ENCODE measurements around the gene CLEC10A. TPM values are rescaled to one million over a fixed set of nuclear protein-coding genes. Genes with fewer than 3 reads are reported as not detected.
"Not testable (repeated sequence)": the region's sequence is repeated elsewhere in the genome, so short reads cannot be mapped to it uniquely, and the experiment has no call there.

Gene CLEC10A
- total and polyA plus RNA-seq, 11 donors = 1.5 to 30.1 (median 2.7) TPM

- Histone ChIP-seq H3K27me3 (peaks cover 0 to 7% (median 0%) of the 10 kb centered on the region in 9 donors), H3K27ac (no peak overlapping the region), H3K36me3 (no peaks in the 10 kb centered on the region), H3K9me3 (no peaks in the 10 kb centered on the region), H3K4me1 (no peaks in the 10 kb centered on the region), H3K4me3 (no peak overlapping the region)
- ATAC-seq (no peak), DNase-seq (no peak)
- intact Hi-C loops (cut with DNase I) = no loop called here
- no peak for TF ChIP-seq CTCF (IDR thresholded peaks at IDR 0.05)
- no peak for TF ChIP-seq POLR2A (IDR thresholded peaks at IDR 0.05)
- WGBS, 4 donors = 93 to 97% (median 95%) methylated on average over 4 of the region's 4 CpGs
Observed at GRCh38 chr17:7056386-7056785, 23.7 kb downstream of the CLEC10A start.

GRCh38 chr17:7050583-7050982 is 29.5 kb downstream of the CLEC10A start:
- ATAC-seq = not testable (repeated sequence)
- intact Hi-C loops (cut with DNase I) = loop anchor here in 5 of 10 donors (2.0 to 5.0 kb wide), 3 partner anchors 126 to 297 kb away; partner anchors contain the start of gene ASGR1 (in 2 of the 5)

GRCh38 chr17:7048968-7049367 is 31.1 kb downstream of the CLEC10A start:
- WGBS, 4 donors = 69 to 76% (median 74%) methylated on average over 6 of the region's 6 CpGs
- TF ChIP-seq POLR2A (IDR thresholded peaks at IDR 0.05) (no peak), CTCF (IDR thresholded peaks at IDR 0.05) (no peak)
- H3K9me3 ChIP-seq = no peaks in the 10 kb centered on the region

More at GRCh38 chr17:7050583-7050982, 29.5 kb downstream of the CLEC10A start:
- not testable (repeated sequence) for H3K9me3 ChIP-seq, H3K36me3 ChIP-seq, H3K27ac ChIP-seq, H3K4me3 ChIP-seq, DNase-seq
- WGBS, 4 donors = 81 to 84% (median 83%) methylated on average over 9 of the region's 9 CpGs
- H3K27me3 ChIP-seq = peaks cover 0 to 17% (median 0%) of the 10 kb centered on the region in 9 donors
- peaks cover 0 to 17% (median 11%) of the 10 kb centered on the region in 12 donors for H3K4me1 ChIP-seq

GRCh38 chr17:7047566-7047965 is 32.5 kb downstream of the CLEC10A start:
- 88 to 90% (median 89%) methylated on average over 6 of the region's 6 CpGs for WGBS, 4 donors
- Histone ChIP-seq H3K27ac (peak overlapping the region in 1 of 12 donors; percentile 68), H3K27me3 (peaks cover 0 to 36% (median 14%) of the 10 kb centered on the region in 9 donors), H3K4me1 (peaks cover 0 to 33% (median 24%) of the 10 kb centered on the region in 12 donors), H3K9me3 (no peaks in the 10 kb centered on the region), H3K36me3 (no peaks in the 10 kb centered on the region), H3K4me3 (peak overlapping the region in 1 of 12 donors; percentile 46)
- no peak for TF ChIP-seq CTCF (IDR thresholded peaks at IDR 0.05)
- no peak for TF ChIP-seq POLR2A (IDR thresholded peaks at IDR 0.05)
- intact Hi-C loops (cut with DNase I) = loop anchor here in 4 of 10 donors (1.0 to 10.0 kb wide), 5 partner anchors 89 to 255 kb away; partner anchors contain the start of gene YBX2 (in 1 of the 4)
- DNase-seq = no peak
- no peak for ATAC-seq

More at GRCh38 chr17:7048968-7049367, 31.1 kb downstream of the CLEC10A start:
- ATAC-seq (no peak), DNase-seq (no peak)
- Histone ChIP-seq H3K4me1 (peaks cover 0 to 19% (median 13%) of the 10 kb centered on the region in 12 donors), H3K36me3 (no peaks in the 10 kb centered on the region), H3K27ac (no peak overlapping the region), H3K4me3 (no peak overlapping the region), H3K27me3 (peaks cover 0 to 22% (median 9%) of the 10 kb centered on the region in 9 donors)
- intact Hi-C loops (cut with DNase I) = loop anchor here in 4 of 10 donors (2.0 to 10.0 kb wide), 4 partner anchors 88 to 253 kb away; partner anchors contain the start of gene YBX2 (in 1 of the 4)

GRCh38 chr17:7046725-7047397 is 33.2 kb downstream of the CLEC10A start:
- H3K27ac ChIP-seq = peak overlapping the region in 3 of 12 donors; percentile 28 to 68 (median 58)
- peaks cover 0 to 43% (median 21%) of the 10 kb centered on the region in 9 donors for H3K27me3 ChIP-seq
- WGBS, 4 donors = 13 to 23% (median 18%) methylated on average over 26 of the region's 26 CpGs
- peak overlapping the region in 9 of 12 donors; percentile 22 to 46 (median 26) for H3K4me3 ChIP-seq
- intact Hi-C loops (cut with DNase I) = loop anchor here in 4 of 10 donors (1.0 to 10.0 kb wide), 5 partner anchors 90 to 255 kb away; partner anchors contain the start of gene YBX2 (in 1 of the 4)
- not testable (repeated sequence) for DNase-seq, H3K9me3 ChIP-seq, ATAC-seq, H3K36me3 ChIP-seq
- peaks cover 0 to 40% (median 28%) of the 10 kb centered on the region in 12 donors for H3K4me1 ChIP-seq
